WTC11 (cell line): Measurements from ENCODE around the gene P4HTM.

Experiments used
- ARID4B ChIP-seq: sonication (generic); formaldehyde crosslinking; IDR thresholded peaks from 2 replicates; pipeline ENCODE4 v1.8.0; 2023; ENCODE audit warnings: missing genetic modification reagents, mild to moderate bottlenecking, borderline replicate concordance
- CREM ChIP-seq: sonication (generic); formaldehyde crosslinking; IDR thresholded peaks from 2 replicates; pipeline ENCODE4 v1.8.1; 2022; ENCODE audit warnings: mild to moderate bottlenecking, missing genetic modification reagents, moderate library complexity
- ERG ChIP-seq: fragments of 250-450 bp; sonication (Bioruptor Pico); IDR thresholded peaks from 2 replicates; pipeline ENCODE4 v1.8.0; 2021; ENCODE audit warnings: mild to moderate bottlenecking
- ESRRA ChIP-seq: sonication (generic); formaldehyde crosslinking; IDR thresholded peaks from 2 replicates; pipeline ENCODE4 v1.8.1; 2022; ENCODE audit warnings: mild to moderate bottlenecking, missing genetic modification reagents, borderline replicate concordance
- FOXK1 ChIP-seq: sonication (generic); formaldehyde crosslinking; IDR thresholded peaks from 2 replicates; pipeline ENCODE4 v1.8.0; 2022; ENCODE audit warnings: mild to moderate bottlenecking, moderate library complexity, missing genetic modification reagents
- KAT7 ChIP-seq: sonication (generic); formaldehyde crosslinking; IDR thresholded peaks from 2 replicates; pipeline ENCODE4 v1.8.1; 2023; ENCODE audit warnings: missing genetic modification reagents, mild to moderate bottlenecking, borderline replicate concordance
- NR2C2 ChIP-seq: sonication (generic); formaldehyde crosslinking; IDR thresholded peaks from 2 replicates; pipeline ENCODE4 v1.8.0; 2022; ENCODE audit warnings: mild to moderate bottlenecking, missing genetic modification reagents
- SMAD3 ChIP-seq: sonication (generic); formaldehyde crosslinking; IDR thresholded peaks from 2 replicates; pipeline ENCODE4 v1.8.0; 2022; ENCODE audit warnings: missing genetic modification reagents, mild to moderate bottlenecking, borderline replicate concordance
- TEAD1 ChIP-seq: sonication (generic); formaldehyde crosslinking; IDR thresholded peaks from 2 replicates; pipeline ENCODE4 v1.8.0; 2022; ENCODE audit warnings: mild to moderate bottlenecking, missing genetic modification reagents
- TF ChIP-seq, protein P1 (sequence below): fragments of 200-600 bp; IDR thresholded peaks from 2 replicates; pipeline ENCODE4 v1.8.0; 2022; ENCODE audit warnings: antibody characterized with exemption
- TF ChIP-seq, protein P2 (sequence below): sonication (generic); formaldehyde crosslinking; IDR thresholded peaks from 2 replicates; pipeline ENCODE4 v1.8.1; 2022; ENCODE audit warnings: low read depth, missing genetic modification reagents, borderline replicate concordance
- TF ChIP-seq, protein P3 (sequence below): sonication (generic); formaldehyde crosslinking; IDR thresholded peaks from 2 replicates; pipeline ENCODE4 v1.8.1; 2022; ENCODE audit warnings: mild to moderate bottlenecking, moderate library complexity, missing genetic modification reagents

DNA sequence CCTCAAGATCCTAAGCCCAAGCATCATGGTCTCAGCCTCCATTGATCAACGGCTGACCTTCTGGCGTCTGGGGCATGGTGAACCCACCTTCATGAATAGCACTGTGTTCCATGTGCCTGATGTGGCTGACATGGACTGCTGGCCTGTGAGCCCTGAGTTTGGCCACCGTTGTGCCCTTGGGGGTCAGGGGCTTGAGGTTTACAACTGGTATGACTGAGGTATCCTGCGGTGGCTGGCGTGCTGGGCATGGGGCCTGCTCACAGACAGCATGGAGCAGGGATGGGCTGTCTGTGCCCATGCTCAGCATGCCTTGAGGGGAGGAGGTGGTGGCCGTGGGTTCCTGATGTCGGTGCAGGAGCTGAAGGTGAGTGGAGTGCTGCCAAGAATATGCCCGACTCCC lies 25.0 kb downstream of the P4HTM start:
- TF ChIP-seq, protein P1, sequence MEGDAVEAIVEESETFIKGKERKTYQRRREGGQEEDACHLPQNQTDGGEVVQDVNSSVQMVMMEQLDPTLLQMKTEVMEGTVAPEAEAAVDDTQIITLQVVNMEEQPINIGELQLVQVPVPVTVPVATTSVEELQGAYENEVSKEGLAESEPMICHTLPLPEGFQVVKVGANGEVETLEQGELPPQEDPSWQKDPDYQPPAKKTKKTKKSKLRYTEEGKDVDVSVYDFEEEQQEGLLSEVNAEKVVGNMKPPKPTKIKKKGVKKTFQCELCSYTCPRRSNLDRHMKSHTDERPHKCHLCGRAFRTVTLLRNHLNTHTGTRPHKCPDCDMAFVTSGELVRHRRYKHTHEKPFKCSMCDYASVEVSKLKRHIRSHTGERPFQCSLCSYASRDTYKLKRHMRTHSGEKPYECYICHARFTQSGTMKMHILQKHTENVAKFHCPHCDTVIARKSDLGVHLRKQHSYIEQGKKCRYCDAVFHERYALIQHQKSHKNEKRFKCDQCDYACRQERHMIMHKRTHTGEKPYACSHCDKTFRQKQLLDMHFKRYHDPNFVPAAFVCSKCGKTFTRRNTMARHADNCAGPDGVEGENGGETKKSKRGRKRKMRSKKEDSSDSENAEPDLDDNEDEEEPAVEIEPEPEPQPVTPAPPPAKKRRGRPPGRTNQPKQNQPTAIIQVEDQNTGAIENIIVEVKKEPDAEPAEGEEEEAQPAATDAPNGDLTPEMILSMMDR: no peak
- TF ChIP-seq NR2C2 (CRISPR knock-in tag): no peak
- TF ChIP-seq, protein P2, sequence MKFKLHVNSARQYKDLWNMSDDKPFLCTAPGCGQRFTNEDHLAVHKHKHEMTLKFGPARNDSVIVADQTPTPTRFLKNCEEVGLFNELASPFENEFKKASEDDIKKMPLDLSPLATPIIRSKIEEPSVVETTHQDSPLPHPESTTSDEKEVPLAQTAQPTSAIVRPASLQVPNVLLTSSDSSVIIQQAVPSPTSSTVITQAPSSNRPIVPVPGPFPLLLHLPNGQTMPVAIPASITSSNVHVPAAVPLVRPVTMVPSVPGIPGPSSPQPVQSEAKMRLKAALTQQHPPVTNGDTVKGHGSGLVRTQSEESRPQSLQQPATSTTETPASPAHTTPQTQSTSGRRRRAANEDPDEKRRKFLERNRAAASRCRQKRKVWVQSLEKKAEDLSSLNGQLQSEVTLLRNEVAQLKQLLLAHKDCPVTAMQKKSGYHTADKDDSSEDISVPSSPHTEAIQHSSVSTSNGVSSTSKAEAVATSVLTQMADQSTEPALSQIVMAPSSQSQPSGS (CRISPR knock-in tag): no peak
- no peak for TF ChIP-seq ERG (CRISPR knock-in tag)
- TF ChIP-seq FOXK1 (CRISPR knock-in tag): no peak
- TF ChIP-seq TEAD1 (CRISPR knock-in tag): no peak
- TF ChIP-seq, protein P3, sequence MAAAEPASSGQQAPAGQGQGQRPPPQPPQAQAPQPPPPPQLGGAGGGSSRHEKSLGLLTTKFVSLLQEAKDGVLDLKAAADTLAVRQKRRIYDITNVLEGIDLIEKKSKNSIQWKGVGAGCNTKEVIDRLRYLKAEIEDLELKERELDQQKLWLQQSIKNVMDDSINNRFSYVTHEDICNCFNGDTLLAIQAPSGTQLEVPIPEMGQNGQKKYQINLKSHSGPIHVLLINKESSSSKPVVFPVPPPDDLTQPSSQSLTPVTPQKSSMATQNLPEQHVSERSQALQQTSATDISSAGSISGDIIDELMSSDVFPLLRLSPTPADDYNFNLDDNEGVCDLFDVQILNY: no peak
- TF ChIP-seq CREM: no peak
- no peak for TF ChIP-seq ESRRA
- no peak for TF ChIP-seq ARID4B (CRISPR knock-in tag)
- no peak for TF ChIP-seq KAT7
- TF ChIP-seq SMAD3 (CRISPR knock-in tag): no peak
